ENCODE measurements around the gene RALGDS.

GRCh38 chr9:133121198-133121914, at the start of gene RALGDS:
- TF ChIP-seq CTCF (conservative IDR thresholded peaks at IDR 0.05; ENCODE audit: low read depth, low read length) (no peak), EZH2 (IDR thresholded peaks at IDR 0.05; ENCODE audit: borderline replicate concordance, low read depth, low read length, poor library complexity, severe bottlenecking) (no peak)

All from A673 (cell line).